Natural killer cell (primary cell): ENCODE data around the gene UQCC5. TPM values are rescaled to one million over a fixed set of nuclear protein-coding genes. Genes with fewer than 3 reads are reported as not detected.

Experiments used
- ATAC-seq, 3 donors: fragments of 150-1000 bp in 2 of 3; fragments of 200-7000 bp in 1 of 3; cut with Tn5 transposase; 1 replicate in 1 of 3; 2 replicates in 2 of 3; pipeline ENCODE4 v1.10.0; 2021; ENCODE audit warnings: mild to moderate bottlenecking in 2 of 3, moderate library complexity in 2 of 3
- DNase-seq, 2 donors: peaks; one replicate each; pipeline versions ENCODE4 v3.0.0 to v3.0.0-alpha.2; 2013 to 2021; ENCODE audit warnings: mixed read lengths in 1 of 2
- H3K27ac ChIP-seq: one replicate; pipeline ENCODE4 v1.5.1; 2013; ENCODE audit warnings: mild to moderate bottlenecking, low read length
- H3K27me3 ChIP-seq: one replicate; pipeline ENCODE4 v1.6.1; 2013; ENCODE audit warnings: low read length; ENCODE audit not compliant: control insufficient read depth, insufficient read depth
- H3K36me3 ChIP-seq: one replicate; pipeline ENCODE4 v1.6.1; 2013; ENCODE audit warnings: low read length; ENCODE audit not compliant: control insufficient read depth, insufficient read depth
- H3K4me1 ChIP-seq: one replicate; pipeline ENCODE4 v1.6.1; 2013; ENCODE audit warnings: low read length; ENCODE audit not compliant: control insufficient read depth, insufficient read depth
- H3K4me3 ChIP-seq: one replicate; pipeline ENCODE4 v1.5.1; 2013; ENCODE audit warnings: low read length
- H3K9me3 ChIP-seq: one replicate; pipeline ENCODE4 v1.6.1; 2013; ENCODE audit warnings: low read length; ENCODE audit not compliant: control insufficient read depth, insufficient read depth
- H3K27ac Mint-ChIP-seq, 2 donors: one replicate each; pipeline ENCODE4 v1.8.0; 2022; ENCODE audit warnings: mild to moderate bottlenecking in 2 of 2, mixed read lengths in 2 of 2, moderate library complexity in 1 of 2
- H3K27me3 Mint-ChIP-seq, 2 donors: one replicate each; pipeline ENCODE4 v1.8.0; 2022; ENCODE audit warnings: low read depth in 2 of 2, mixed read lengths in 2 of 2
- H3K36me3 Mint-ChIP-seq: one replicate; pipeline ENCODE4 v1.8.0; 2022; ENCODE audit warnings: mixed read lengths
- H3K4me1 Mint-ChIP-seq, 2 donors: one replicate each; pipeline ENCODE4 v1.8.0; 2022; ENCODE audit warnings: mixed read lengths in 2 of 2
- H3K4me3 Mint-ChIP-seq: one replicate; pipeline ENCODE4 v1.8.0; 2022; ENCODE audit warnings: mild to moderate bottlenecking, moderate library complexity, mixed read lengths
- H3K9me3 Mint-ChIP-seq, 2 donors: one replicate each; pipeline ENCODE4 v1.8.0; 2022; ENCODE audit warnings: mixed read lengths in 2 of 2
- WGBS: methylation state at CpG from one replicate; pipeline ENCODE4 v1.1.7; 2013; ENCODE audit warnings: missing lambda C conversion rate; ENCODE audit not compliant: insufficient coverage; 5-methylcytosine and 5-hydroxymethylcytosine counted together
- intact Hi-C: fragments of 100-400 bp; cut with micrococcal nuclease; formaldehyde crosslinking; loops from one replicate; pipeline ENCODE4 v1.14.2; 2022
- total RNA-seq, 4 donors: library from RNA; stranded (reverse); fragments of 120-200 nt in 1 of 4; gene quantifications; one replicate each; pipeline versions ENCODE4 v1.2.3 to v1.2.4, GENCODE V29; 2013 to 2022
- TF ChIP-seq, protein P1 (sequence below): fragments of 200-600 bp; IDR thresholded peaks from one replicate; pipeline ENCODE4 v1.8.0; 2022; ENCODE audit warnings: antibody characterized with exemption

UQCC5 gene
- total RNA-seq, 3 donors from 2014 or later (not counting 1 experiment from before 2014, with no cell fraction given), result 4.1 to 9.5 (median 7.3) TPM

DNA sequence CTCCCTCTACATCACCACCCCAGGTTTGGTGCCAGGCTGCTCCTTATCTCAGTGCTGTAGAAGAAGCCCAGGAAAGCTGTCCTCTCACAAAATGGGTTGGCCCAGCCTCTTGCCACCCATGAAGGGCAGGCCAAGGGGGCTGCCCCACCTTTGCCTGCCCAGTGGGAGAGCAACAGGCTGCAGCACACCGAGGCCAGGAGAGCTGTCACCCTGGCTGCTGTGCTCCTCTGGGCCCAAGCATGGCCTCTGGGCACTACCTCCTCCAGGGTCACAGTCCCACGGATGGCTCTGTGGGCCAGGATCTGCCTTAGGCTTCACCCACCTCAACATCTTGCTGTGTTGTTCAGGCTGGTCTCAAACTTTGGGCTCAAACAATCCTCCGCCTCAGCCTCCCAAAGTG, 47.7 kb upstream of the UQCC5 start:
- H3K27me3 Mint-ChIP-seq, result no peaks in the 10 kb centered on the region

DNA sequence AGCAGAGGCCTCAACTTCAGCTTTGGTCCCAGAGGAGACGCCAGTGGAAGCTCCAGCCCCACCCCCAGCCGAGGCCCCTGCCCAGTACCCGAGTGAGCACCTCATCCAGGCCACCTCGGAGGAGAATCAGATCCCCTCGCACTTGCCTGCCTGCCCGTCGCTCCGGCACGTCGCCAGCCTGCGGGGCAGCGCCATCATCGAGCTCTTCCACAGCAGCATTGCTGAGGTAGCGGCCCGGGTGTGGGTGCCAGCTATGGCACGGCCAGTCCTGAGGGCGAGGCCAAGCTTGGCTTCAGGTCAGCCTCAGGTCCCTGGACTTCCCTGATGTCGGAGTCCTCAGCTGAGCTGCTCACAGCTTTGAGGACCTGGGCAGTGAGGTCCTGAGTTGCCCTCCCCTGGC, 47.0 kb upstream of the UQCC5 start:
- no peaks in the 10 kb centered on the region for H3K36me3 Mint-ChIP-seq
- peaks cover 0 to 4% of the 10 kb centered on the region in 2 donors for H3K4me1 Mint-ChIP-seq
- no peaks in the 10 kb centered on the region for H3K9me3 Mint-ChIP-seq
- H3K4me3 Mint-ChIP-seq, result no peak overlapping the region
- H3K9me3 ChIP-seq, result no peaks in the 10 kb centered on the region
- H3K27me3 ChIP-seq, result no peaks in the 10 kb centered on the region
- no peak overlapping the region for H3K27ac ChIP-seq
- H3K4me1 ChIP-seq, result peaks cover 15% of the 10 kb centered on the region
- WGBS, result 98% methylated on average over 18 of the region's 18 CpGs
- no peak overlapping the region for H3K4me3 ChIP-seq
- intact Hi-C loops, result no loop called here
- no peak overlapping the region for H3K27ac Mint-ChIP-seq
- peaks cover 60% of the 10 kb centered on the region for H3K36me3 ChIP-seq
- no peak for DNase-seq
- H3K27me3 Mint-ChIP-seq, result no peaks in the 10 kb centered on the region
- TF ChIP-seq, protein P1, sequence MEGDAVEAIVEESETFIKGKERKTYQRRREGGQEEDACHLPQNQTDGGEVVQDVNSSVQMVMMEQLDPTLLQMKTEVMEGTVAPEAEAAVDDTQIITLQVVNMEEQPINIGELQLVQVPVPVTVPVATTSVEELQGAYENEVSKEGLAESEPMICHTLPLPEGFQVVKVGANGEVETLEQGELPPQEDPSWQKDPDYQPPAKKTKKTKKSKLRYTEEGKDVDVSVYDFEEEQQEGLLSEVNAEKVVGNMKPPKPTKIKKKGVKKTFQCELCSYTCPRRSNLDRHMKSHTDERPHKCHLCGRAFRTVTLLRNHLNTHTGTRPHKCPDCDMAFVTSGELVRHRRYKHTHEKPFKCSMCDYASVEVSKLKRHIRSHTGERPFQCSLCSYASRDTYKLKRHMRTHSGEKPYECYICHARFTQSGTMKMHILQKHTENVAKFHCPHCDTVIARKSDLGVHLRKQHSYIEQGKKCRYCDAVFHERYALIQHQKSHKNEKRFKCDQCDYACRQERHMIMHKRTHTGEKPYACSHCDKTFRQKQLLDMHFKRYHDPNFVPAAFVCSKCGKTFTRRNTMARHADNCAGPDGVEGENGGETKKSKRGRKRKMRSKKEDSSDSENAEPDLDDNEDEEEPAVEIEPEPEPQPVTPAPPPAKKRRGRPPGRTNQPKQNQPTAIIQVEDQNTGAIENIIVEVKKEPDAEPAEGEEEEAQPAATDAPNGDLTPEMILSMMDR, result no peak
- ATAC-seq, result no peak

More for the DNA sequence above, 47.7 kb upstream of the UQCC5 start:
- DNase-seq, result no peak
- H3K27ac Mint-ChIP-seq, result no peak overlapping the region
- H3K27me3 ChIP-seq, result no peaks in the 10 kb centered on the region
- H3K4me3 ChIP-seq, result no peak overlapping the region
- intact Hi-C loops, result no loop called here
- no peaks in the 10 kb centered on the region for H3K36me3 Mint-ChIP-seq
- TF ChIP-seq, protein P1, result no peak
- H3K4me1 ChIP-seq, result peaks cover 12% of the 10 kb centered on the region
- H3K9me3 ChIP-seq, result no peaks in the 10 kb centered on the region
- H3K36me3 ChIP-seq, result peaks cover 60% of the 10 kb centered on the region
- no peak overlapping the region for H3K27ac ChIP-seq
- no peaks in the 10 kb centered on the region for H3K9me3 Mint-ChIP-seq
- 98% methylated on average over 3 of the region's 3 CpGs for WGBS
- H3K4me3 Mint-ChIP-seq, result no peak overlapping the region
- ATAC-seq, result no peak
- no peaks in the 10 kb centered on the region for H3K4me1 Mint-ChIP-seq

DNA sequence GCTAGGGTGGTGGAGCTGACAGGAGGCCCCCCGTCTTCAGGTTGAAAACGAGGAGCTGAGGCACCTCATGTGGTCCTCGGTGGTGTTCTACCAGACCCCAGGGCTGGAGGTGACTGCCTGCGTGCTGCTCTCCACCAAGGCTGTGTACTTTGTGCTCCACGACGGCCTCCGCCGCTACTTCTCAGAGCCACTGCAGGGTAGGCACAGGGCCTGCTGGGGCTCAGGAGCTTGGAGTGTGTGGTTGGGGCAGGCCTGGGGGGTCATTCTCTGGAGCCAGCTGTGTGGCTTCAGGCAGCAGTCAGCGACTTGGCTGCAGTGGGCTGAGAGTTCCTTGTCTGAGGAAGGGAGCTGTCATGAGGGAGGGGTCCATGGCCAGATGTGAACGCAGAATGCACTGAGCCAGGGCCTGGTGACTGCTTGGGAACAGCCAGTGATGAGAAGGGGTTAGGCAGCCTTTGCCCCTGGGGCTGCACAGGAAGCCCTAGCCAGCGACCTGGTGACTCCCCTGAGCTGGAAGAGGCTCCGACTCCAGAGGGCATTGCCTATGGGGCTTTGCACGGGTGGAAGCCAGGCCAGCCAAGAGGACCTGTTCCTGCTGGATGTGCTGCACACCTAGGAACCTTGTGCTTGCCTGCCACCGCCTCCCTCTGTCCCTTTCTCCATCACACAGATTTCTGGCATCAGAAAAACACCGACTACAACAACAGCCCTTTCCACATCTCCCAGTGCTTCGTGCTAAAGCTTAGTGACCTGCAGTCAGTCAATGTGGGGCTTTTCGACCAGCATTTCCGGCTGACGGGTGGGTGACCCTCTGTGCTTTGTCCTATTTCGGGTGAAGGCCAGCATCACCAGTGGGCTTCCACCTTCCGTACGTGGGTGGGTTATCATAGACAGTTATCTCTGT, 46.1 kb upstream of the UQCC5 start:
- Histone ChIP-seq H3K4me1 (peaks cover 22% of the 10 kb centered on the region), H3K9me3 (no peaks in the 10 kb centered on the region), H3K4me3 (no peak overlapping the region), H3K27ac (no peak overlapping the region), H3K27me3 (no peaks in the 10 kb centered on the region), H3K36me3 (peaks cover 60% of the 10 kb centered on the region)
- WGBS, result 74% methylated on average over 22 of the region's 22 CpGs
- intact Hi-C loops, result no loop called here
- H3K9me3 Mint-ChIP-seq, result no peaks in the 10 kb centered on the region
- peaks cover 0 to 9% of the 10 kb centered on the region in 2 donors for H3K4me1 Mint-ChIP-seq
- no peak overlapping the region for H3K4me3 Mint-ChIP-seq
- no peak overlapping the region for H3K27ac Mint-ChIP-seq
- no peaks in the 10 kb centered on the region for H3K36me3 Mint-ChIP-seq
- TF ChIP-seq, protein P1, result no peak
- H3K27me3 Mint-ChIP-seq, result no peaks in the 10 kb centered on the region
- no peak for ATAC-seq
- no peak for DNase-seq
